Testis (tissue), 3 donors: Measurements from ENCODE around the gene FAM20C. TPM values are rescaled to one million over a fixed set of nuclear protein-coding genes. Genes with fewer than 3 reads are reported as not detected.
"Not testable (repeated sequence)": the region's sequence is repeated elsewhere in the genome, so short reads cannot be mapped to it uniquely, and the experiment has no call there.

ENCODE experiments used
- DNase-seq: peaks from one replicate; pipeline ENCODE4 v3.0.0-alpha.2; 2019
- H3K27ac ChIP-seq, 2 donors: fragments of 200-600 bp; sonication (generic); one replicate each; pipeline ENCODE4 v1.5.1; 2019
- H3K27me3 ChIP-seq: fragments of 200-600 bp; sonication (generic); one replicate; pipeline ENCODE4 v1.5.1; 2019
- H3K36me3 ChIP-seq: fragments of 200-600 bp; sonication (generic); one replicate; pipeline ENCODE4 v1.5.1; 2017; ENCODE audit warnings: low read depth; ENCODE audit errors: missing control alignments
- H3K4me1 ChIP-seq: fragments of 200-600 bp; sonication (generic); one replicate; pipeline ENCODE4 v1.5.1; 2019
- H3K4me3 ChIP-seq, 2 donors: fragments of 200-600 bp; sonication (generic); one replicate each; pipeline ENCODE4 v1.5.1; 2017 to 2019
- H3K9me3 ChIP-seq: fragments of 200-600 bp; sonication (generic); one replicate; pipeline ENCODE4 v1.5.1; 2017
- CTCF ChIP-seq, 3 experiments: fragments of 450-650 bp in 2 of 3; fragments of 200-600 bp in 1 of 3; sonication (generic) in 1 of 3; IDR thresholded peaks; one replicate each; pipeline ENCODE4 v1.5.1; 2016 to 2019; ENCODE audit warnings: antibody characterized with exemption in 3 of 3, mild to moderate bottlenecking in 2 of 3, moderate library complexity in 1 of 3
- POLR2A ChIP-seq: fragments of 450-650 bp; IDR thresholded peaks from one replicate; pipeline ENCODE4 v1.6.1; 2017; ENCODE audit warnings: antibody characterized with exemption, mild to moderate bottlenecking, moderate library complexity
- WGBS, 2 donors: methylation state at CpG; one replicate each; pipeline ENCODE4 v1.1.5; 2018; 5-methylcytosine and 5-hydroxymethylcytosine counted together
- intact Hi-C: fragments of 100-400 bp; cut with DNase I; formaldehyde crosslinking; loops from one replicate; pipeline ENCODE4 v1.15.1; 2023; ENCODE audit warnings: low total_unique reads
- polyA plus RNA-seq: library from polyadenylated mRNA; stranded (reverse); fragments of 350-450 nt; fragmentation: Illumina TruSeq; extraction: RNeasy Lipid Tissue Mini Kit (QIAGEN cat#74804); gene quantifications from one replicate; pipeline ENCODE4 v1.2.3, GENCODE V29; 2014; ENCODE audit warnings: low read depth, low replicate concordance; ENCODE audit not compliant: insufficient read depth
- total RNA-seq, 2 donors: library from RNA; depleted of rRNA; stranded (reverse); fragments of >200 nt; gene quantifications; one replicate each; pipeline ENCODE4 v1.2.3, GENCODE V29; 2016

The FAM20C gene
- total and polyA plus RNA-seq, 3 donors from 2014 or later: 14.0 to 36.7 (median 34.0) TPM

GRCh38 chr7:200704-201103, 8.3 kb downstream of the FAM20C start:
- no peaks in the 10 kb centered on the region for H3K4me1 ChIP-seq
- intact Hi-C loops: no loop called here
- H3K4me3 ChIP-seq: no peak overlapping the region
- 85 to 87% methylated on average over 7 to 10 of the region's 10 CpGs for WGBS, 2 donors
- DNase-seq: no peak
- H3K27ac ChIP-seq: no peak overlapping the region
- no peaks in the 10 kb centered on the region for H3K9me3 ChIP-seq
- H3K27me3 ChIP-seq: no peaks in the 10 kb centered on the region
- H3K36me3 ChIP-seq: no peaks in the 10 kb centered on the region
- TF ChIP-seq POLR2A (no peak), CTCF (IDR thresholded peaks at IDR 0.05) (peak in 1 of 3 experiments; percentile 7)

GRCh38 chr7:204326-204725, 12.0 kb downstream of the FAM20C start:
- intact Hi-C loops: no loop called here
- Histone ChIP-seq H3K4me3 (no peak overlapping the region), H3K9me3 (no peaks in the 10 kb centered on the region), H3K27ac (no peak overlapping the region), H3K36me3 (no peaks in the 10 kb centered on the region), H3K27me3 (no peaks in the 10 kb centered on the region), H3K4me1 (no peaks in the 10 kb centered on the region)
- no peak for DNase-seq
- TF ChIP-seq POLR2A (no peak), CTCF (IDR thresholded peaks at IDR 0.05) (no peak)
- 93 to 95% methylated on average over 4 to 17 of the region's 17 CpGs for WGBS, 2 donors

- TF ChIP-seq POLR2A (no peak), CTCF (IDR thresholded peaks at IDR 0.05) (no peak)
- Histone ChIP-seq H3K4me3 (no peak overlapping the region), H3K4me1 (no peaks in the 10 kb centered on the region), H3K36me3 (no peaks in the 10 kb centered on the region), H3K27me3 (no peaks in the 10 kb centered on the region), H3K27ac (no peak overlapping the region), H3K9me3 (no peaks in the 10 kb centered on the region)
- WGBS, 2 donors: 87 to 98% methylated on average over 45 to 49 of the region's 49 CpGs
- DNase-seq: no peak
- intact Hi-C loops: no loop called here
Observed at GRCh38 chr7:205115-206010, 13.0 kb downstream of the FAM20C start.

- DNase-seq, intact Hi-C loops, H3K27ac ChIP-seq, H3K4me3 ChIP-seq, H3K4me1 ChIP-seq, H3K9me3 ChIP-seq, H3K27me3 ChIP-seq, H3K36me3 ChIP-seq: not testable (repeated sequence)
- 81 to 94% methylated on average over 31 of the region's 31 CpGs for WGBS, 2 donors
Observed at GRCh38 chr7:206351-206750, 14.0 kb downstream of the FAM20C start.

GRCh38 chr7:207418-208129, 15.2 kb downstream of the FAM20C start:
- H3K27me3 ChIP-seq: no peaks in the 10 kb centered on the region
- WGBS, 2 donors: 92 to 93% methylated on average over 25 to 34 of the region's 39 CpGs
- intact Hi-C loops: no loop called here
- no peak overlapping the region for H3K27ac ChIP-seq
- DNase-seq: no peak
- TF ChIP-seq POLR2A (no peak), CTCF (IDR thresholded peaks at IDR 0.05) (no peak)
- H3K9me3 ChIP-seq: no peaks in the 10 kb centered on the region
- H3K4me1 ChIP-seq: no peaks in the 10 kb centered on the region
- no peak overlapping the region for H3K4me3 ChIP-seq
- no peaks in the 10 kb centered on the region for H3K36me3 ChIP-seq
